Dendritic cell treated with granulocyte-macrophage colony-stimulating factor and Interleukin-4, amounts not matched to agents 40 ng/mL and 50 ng/mL, for 4 days (primary cell): ENCODE data around the gene GPR78.

Experiments
- H3K27ac Mint-ChIP-seq: one replicate; pipeline ENCODE4 v1.8.0; 2022; ENCODE audit warnings: mild to moderate bottlenecking, mixed read lengths
- H3K27me3 Mint-ChIP-seq: one replicate; pipeline ENCODE4 v1.8.0; 2022; ENCODE audit warnings: mild to moderate bottlenecking, mixed read lengths
- H3K36me3 Mint-ChIP-seq: one replicate; pipeline ENCODE4 v1.8.0; 2022; ENCODE audit warnings: low read depth, mixed read lengths
- H3K4me1 Mint-ChIP-seq: one replicate; pipeline ENCODE4 v1.8.0; 2022; ENCODE audit warnings: low read depth, mixed read lengths
- H3K4me3 Mint-ChIP-seq: one replicate; pipeline ENCODE4 v1.8.0; 2022; ENCODE audit warnings: mild to moderate bottlenecking, moderate library complexity, mixed read lengths
- H3K9me3 Mint-ChIP-seq: one replicate; pipeline ENCODE4 v1.8.0; 2022; ENCODE audit warnings: mixed read lengths
- intact Hi-C: fragments of 100-400 bp; cut with micrococcal nuclease; formaldehyde crosslinking; loops from one replicate; pipeline ENCODE4 v1.15.0; 2022

The GPR78 gene

GRCh38 chr4:8541981-8542715 is 38.0 kb upstream of the GPR78 start:
- Mint-ChIP-seq H3K36me3 (no peaks in the 10 kb centered on the region), H3K4me1 (peaks cover 2% of the 10 kb centered on the region), H3K27me3 (peaks cover 2% of the 10 kb centered on the region), H3K9me3 (no peaks in the 10 kb centered on the region), H3K27ac (no peak overlapping the region), H3K4me3 (no peak overlapping the region)
- intact Hi-C loops, result no loop called here

- Mint-ChIP-seq H3K27me3 (peaks cover 2% of the 10 kb centered on the region), H3K4me1 (peaks cover 5% of the 10 kb centered on the region)
These were observed 37.2 kb upstream of the GPR78 start for GRCh38 chr4:8542776-8543525.

GRCh38 chr4:8543623-8544022 is 36.6 kb upstream of the GPR78 start:
- intact Hi-C loops, result no loop called here
- peaks cover 5% of the 10 kb centered on the region for H3K4me1 Mint-ChIP-seq
- no peak overlapping the region for H3K4me3 Mint-ChIP-seq
- H3K36me3 Mint-ChIP-seq, result no peaks in the 10 kb centered on the region
- H3K27me3 Mint-ChIP-seq, result peaks cover 2% of the 10 kb centered on the region
- H3K9me3 Mint-ChIP-seq, result no peaks in the 10 kb centered on the region
- H3K27ac Mint-ChIP-seq, result no peak overlapping the region

More at GRCh38 chr4:8542776-8543525, 37.2 kb upstream of the GPR78 start:
- H3K36me3 Mint-ChIP-seq, result no peaks in the 10 kb centered on the region
- H3K9me3 Mint-ChIP-seq, result no peaks in the 10 kb centered on the region
- intact Hi-C loops, result no loop called here
- H3K4me3 Mint-ChIP-seq, result no peak overlapping the region
- no peak overlapping the region for H3K27ac Mint-ChIP-seq

GRCh38 chr4:8544282-8544681 is 35.9 kb upstream of the GPR78 start:
- no peaks in the 10 kb centered on the region for H3K36me3 Mint-ChIP-seq
- peaks cover 2% of the 10 kb centered on the region for H3K27me3 Mint-ChIP-seq
- no peaks in the 10 kb centered on the region for H3K9me3 Mint-ChIP-seq
- intact Hi-C loops, result no loop called here
- H3K4me1 Mint-ChIP-seq, result peaks cover 5% of the 10 kb centered on the region
- no peak overlapping the region for H3K4me3 Mint-ChIP-seq
- no peak overlapping the region for H3K27ac Mint-ChIP-seq

- H3K27me3 Mint-ChIP-seq, result peaks cover 2% of the 10 kb centered on the region
- H3K4me1 Mint-ChIP-seq, result peaks cover 5% of the 10 kb centered on the region
- H3K27ac Mint-ChIP-seq, result no peak overlapping the region
- H3K9me3 Mint-ChIP-seq, result no peaks in the 10 kb centered on the region
- H3K4me3 Mint-ChIP-seq, result no peak overlapping the region
- intact Hi-C loops, result no loop called here
- H3K36me3 Mint-ChIP-seq, result no peaks in the 10 kb centered on the region
These were observed 35.3 kb upstream of the GPR78 start for GRCh38 chr4:8544741-8545438.

GRCh38 chr4:8545439-8545765 is 34.8 kb upstream of the GPR78 start:
- intact Hi-C loops, result no loop called here
- peaks cover 2% of the 10 kb centered on the region for H3K27me3 Mint-ChIP-seq
- H3K27ac Mint-ChIP-seq, result no peak overlapping the region
- no peaks in the 10 kb centered on the region for H3K9me3 Mint-ChIP-seq
- H3K36me3 Mint-ChIP-seq, result no peaks in the 10 kb centered on the region
- H3K4me3 Mint-ChIP-seq, result no peak overlapping the region
- H3K4me1 Mint-ChIP-seq, result peaks cover 5% of the 10 kb centered on the region

GRCh38 chr4:8546766-8547107 is 33.5 kb upstream of the GPR78 start:
- Mint-ChIP-seq H3K4me1 (peaks cover 5% of the 10 kb centered on the region), H3K9me3 (no peaks in the 10 kb centered on the region), H3K27me3 (peaks cover 2% of the 10 kb centered on the region), H3K27ac (no peak overlapping the region), H3K4me3 (no peak overlapping the region), H3K36me3 (no peaks in the 10 kb centered on the region)
- intact Hi-C loops, result no loop called here

- Mint-ChIP-seq H3K27me3 (peaks cover 2% of the 10 kb centered on the region), H3K27ac (no peak overlapping the region), H3K9me3 (no peaks in the 10 kb centered on the region), H3K36me3 (no peaks in the 10 kb centered on the region), H3K4me1 (peaks cover 5% of the 10 kb centered on the region), H3K4me3 (no peak overlapping the region)
- intact Hi-C loops, result no loop called here
These were observed 32.9 kb upstream of the GPR78 start for GRCh38 chr4:8547108-8547911.

GRCh38 chr4:8547912-8548730 is 32.1 kb upstream of the GPR78 start:
- Mint-ChIP-seq H3K36me3 (no peaks in the 10 kb centered on the region), H3K27ac (no peak overlapping the region), H3K4me1 (peaks cover 5% of the 10 kb centered on the region), H3K9me3 (no peaks in the 10 kb centered on the region), H3K4me3 (no peak overlapping the region), H3K27me3 (peaks cover 2% of the 10 kb centered on the region)
- intact Hi-C loops, result no loop called here

- intact Hi-C loops, result no loop called here
- Mint-ChIP-seq H3K4me3 (no peak overlapping the region), H3K4me1 (peaks cover 5% of the 10 kb centered on the region), H3K9me3 (no peaks in the 10 kb centered on the region), H3K36me3 (no peaks in the 10 kb centered on the region), H3K27me3 (peaks cover 2% of the 10 kb centered on the region), H3K27ac (no peak overlapping the region)
These were observed 31.4 kb upstream of the GPR78 start for GRCh38 chr4:8548731-8549351.

- no peaks in the 10 kb centered on the region for H3K9me3 Mint-ChIP-seq
- H3K4me1 Mint-ChIP-seq, result peaks cover 5% of the 10 kb centered on the region
- no peaks in the 10 kb centered on the region for H3K36me3 Mint-ChIP-seq
- no peak overlapping the region for H3K27ac Mint-ChIP-seq
- no peak overlapping the region for H3K4me3 Mint-ChIP-seq
- H3K27me3 Mint-ChIP-seq, result peaks cover 2% of the 10 kb centered on the region
- intact Hi-C loops, result no loop called here
These were observed 30.8 kb upstream of the GPR78 start for GRCh38 chr4:8549352-8549931.

- Mint-ChIP-seq H3K4me1 (peaks cover 5% of the 10 kb centered on the region), H3K27me3 (peaks cover 2% of the 10 kb centered on the region), H3K36me3 (no peaks in the 10 kb centered on the region), H3K9me3 (no peaks in the 10 kb centered on the region), H3K27ac (no peak overlapping the region), H3K4me3 (no peak overlapping the region)
- intact Hi-C loops, result no loop called here
These were observed 29.5 kb upstream of the GPR78 start for GRCh38 chr4:8550691-8551090.

- Mint-ChIP-seq H3K4me3 (no peak overlapping the region), H3K27ac (no peak overlapping the region), H3K4me1 (peaks cover 5% of the 10 kb centered on the region), H3K36me3 (no peaks in the 10 kb centered on the region), H3K27me3 (no peaks in the 10 kb centered on the region), H3K9me3 (no peaks in the 10 kb centered on the region)
- intact Hi-C loops, result no loop called here
These were observed 28.2 kb upstream of the GPR78 start for GRCh38 chr4:8552024-8552423.
